Heart right ventricle (tissue), 16 donors: ENCODE measurements around the gene GRK5. TPM values are rescaled to one million over a fixed set of nuclear protein-coding genes. Genes with fewer than 3 reads are reported as not detected.

Experiments
- ATAC-seq, 8 donors: fragments of 200-7000 bp; cut with Tn5 transposase; one replicate each; pipeline ENCODE4 v1.9.1; 2020; ENCODE audit warnings: mild to moderate bottlenecking in 8 of 8, moderate library complexity in 8 of 8, moderate number of reproducible peaks in 1 of 8
- DNase-seq, 2 donors: peaks; one replicate each; pipeline ENCODE4 v3.0.0-alpha.2; 2020
- H3K27ac ChIP-seq, 10 donors: fragments of 200-600 bp; sonication (generic) in 2 of 10; one replicate each; pipeline versions ENCODE4 v1.5.0 to v1.8.0; 2020 to 2022; ENCODE audit warnings: mild to moderate bottlenecking in 3 of 10
- H3K27me3 ChIP-seq, 7 donors: fragments of 200-600 bp; one replicate each; pipeline ENCODE4 v1.8.0; 2021 to 2022; ENCODE audit warnings: mild to moderate bottlenecking in 2 of 7
- H3K36me3 ChIP-seq, 9 donors: fragments of 200-600 bp; sonication (generic) in 1 of 9; one replicate each; pipeline versions ENCODE4 v1.5.0 to v1.8.0; 2020 to 2022; ENCODE audit warnings: mild to moderate bottlenecking in 2 of 9
- H3K4me1 ChIP-seq, 9 donors: fragments of 200-600 bp; sonication (generic) in 1 of 9; one replicate each; pipeline versions ENCODE4 v1.5.0 to v1.8.0; 2020 to 2022; ENCODE audit warnings: mild to moderate bottlenecking in 4 of 9
- H3K4me3 ChIP-seq, 10 donors: fragments of 200-600 bp; sonication (generic) in 2 of 10; one replicate each; pipeline versions ENCODE4 v1.5.0 to v1.8.0; 2020 to 2022; ENCODE audit warnings: mild to moderate bottlenecking in 7 of 10, moderate library complexity in 2 of 10
- H3K9me3 ChIP-seq, 11 donors: fragments of 200-600 bp in 10 of 11; sonication (generic) in 2 of 11; one replicate each; pipeline versions ENCODE4 v1.5.0 to v1.8.0; 2013 to 2022; ENCODE audit warnings: mild to moderate bottlenecking in 2 of 11, control low read depth in 1 of 11, moderate library complexity in 1 of 11
- CTCF ChIP-seq, 9 donors: fragments of 200-600 bp; sonication (generic) in 2 of 9; IDR thresholded peaks; one replicate each; pipeline versions ENCODE4 v1.5.0 to v1.8.0; 2021 to 2022; ENCODE audit warnings: antibody characterized with exemption in 9 of 9, mild to moderate bottlenecking in 5 of 9, moderate library complexity in 1 of 9
- WGBS, 2 donors: extraction: QIAGEN DNeasy Blood & Tissue Kit; methylation state at CpG; one replicate each; pipeline ENCODE4 v1.1.7; 2013; ENCODE audit warnings: inconsistent platforms in 1 of 2; 5-methylcytosine and 5-hydroxymethylcytosine counted together
- intact Hi-C, 10 donors: fragments of 100-400 bp; cut with DNase I; formaldehyde crosslinking; loops; one replicate each; pipeline versions ENCODE4 v1.11.1 to v1.14.2; 2022
- polyA plus RNA-seq, 2 donors: library from polyadenylated mRNA; stranded (reverse); fragments of 200-250 nt; gene quantifications; one replicate each; pipeline ENCODE4 v1.2.3, GENCODE V29; 2013
- total RNA-seq, 10 donors: library from RNA; stranded (reverse); fragmentation: NEBNext Ultra II Directional in 3 of 10; extraction: Animal tissue kit (Norgen Biotek cat#: 25700) in 3 of 10; gene quantifications; one replicate each; pipeline versions ENCODE4 v1.2.1 to v1.2.4, GENCODE V29; 2021 to 2023
- donor health status: Arrhythmogenic right ventricular cardiomyopathy.
- donor health status: ischemic (EF 13 %, LVEDD 7.1; RV severe dilation, severe dysfunction).
- donor health status: healthy with polysubstance abuse.
- donor health status: DM: no; HTN: yes; CAD: no.
- donor health status: DM: no; HTN: no; CAD: no.
- donor health status: ischemic (EF 25% LVEDD 6.9; RV normal size, moderate dysfunction).
- donor health status: ischemic (EF 25% LVEDD 5.7; RV mildly dilated, moderate dysfunction).
- donor health status: healthy.
- donor health status: DM: yes; HTN: yes; CAD: no.
- donor health status: Ischemic cardiomyopathy.
- donor health status: ischemic (EF 35%, LVEDD 5.7; RV mildly dilated, moderate dysfunction).
- donor health status: nonischemic (EF 11% LVEDD 7.7; RV severe dilation, severe dysfunction).
- donor health status: DM: yes; HTN: yes; CAD: no.
- donor health status: PGD.
- donor health status: ischemic (EF 29% LVEDD 5.4; RV normal size, mild dysfunction).
- donor health status: nonischemic (EF 23%, LVEDD 6.1; RV moderate dilation, normal function).

Gene GRK5
- total and polyA plus RNA-seq, 12 donors = 11.8 to 80.5 (median 26.6) TPM

GRCh38 chr10:119501690-119502089, 294.3 kb downstream of the GRK5 start:
- WGBS, 2 donors = 84 to 87% methylated on average over 2 of the region's 2 CpGs
- Histone ChIP-seq H3K27ac (peak overlapping the region in 1 of 10 donors; percentile 68), H3K4me1 (peaks cover 0 to 9% (median 0%) of the 10 kb centered on the region in 9 donors), H3K36me3 (peaks cover 0 to 22% (median 0%) of the 10 kb centered on the region in 9 donors), H3K27me3 (peaks cover 0 to 8% (median 0%) of the 10 kb centered on the region in 7 donors), H3K4me3 (no peak overlapping the region), H3K9me3 (no peaks in the 10 kb centered on the region)
- intact Hi-C loops = no loop called here
- DNase-seq (no peak), ATAC-seq (no peak)
- no peak for TF ChIP-seq CTCF (IDR thresholded peaks at IDR 0.05)

GRCh38 chr10:119502209-119502608, 294.8 kb downstream of the GRK5 start:
- H3K27ac ChIP-seq = peak overlapping the region in 1 of 10 donors; percentile 68
- H3K36me3 ChIP-seq = peaks cover 0 to 22% (median 0%) of the 10 kb centered on the region in 9 donors
- intact Hi-C loops = no loop called here
- WGBS, 2 donors = 62 to 68% methylated on average over 12 of the region's 12 CpGs
- DNase-seq = no peak
- peak in 1 of 8 donors; percentile 16 for ATAC-seq
- peaks cover 0 to 8% (median 0%) of the 10 kb centered on the region in 7 donors for H3K27me3 ChIP-seq
- H3K4me1 ChIP-seq = peaks cover 0 to 9% (median 0%) of the 10 kb centered on the region in 9 donors
- no peak overlapping the region for H3K4me3 ChIP-seq
- TF ChIP-seq CTCF (IDR thresholded peaks at IDR 0.05) = no peak
- H3K9me3 ChIP-seq = no peaks in the 10 kb centered on the region

GRCh38 chr10:119502618-119503155, 295.3 kb downstream of the GRK5 start:
- intact Hi-C loops = no loop called here
- no peak for ATAC-seq
- peak overlapping the region in 1 of 10 donors; percentile 68 for H3K27ac ChIP-seq
- peaks cover 0 to 8% (median 0%) of the 10 kb centered on the region in 7 donors for H3K27me3 ChIP-seq
- no peaks in the 10 kb centered on the region for H3K9me3 ChIP-seq
- 68% methylated on average over 19 of the region's 19 CpGs for WGBS, 2 donors
- H3K4me3 ChIP-seq = no peak overlapping the region
- no peak for TF ChIP-seq CTCF (IDR thresholded peaks at IDR 0.05)
- DNase-seq = no peak
- peaks cover 0 to 9% (median 0%) of the 10 kb centered on the region in 9 donors for H3K4me1 ChIP-seq
- peaks cover 0 to 22% (median 0%) of the 10 kb centered on the region in 9 donors for H3K36me3 ChIP-seq

GRCh38 chr10:119503821-119504220, 296.4 kb downstream of the GRK5 start:
- Histone ChIP-seq H3K36me3 (peaks cover 0 to 16% (median 0%) of the 10 kb centered on the region in 9 donors), H3K4me1 (peaks cover 0 to 9% (median 0%) of the 10 kb centered on the region in 9 donors), H3K27ac (no peak overlapping the region), H3K4me3 (no peak overlapping the region), H3K27me3 (peaks cover 0 to 8% (median 0%) of the 10 kb centered on the region in 7 donors), H3K9me3 (no peaks in the 10 kb centered on the region)
- no peak for TF ChIP-seq CTCF (IDR thresholded peaks at IDR 0.05)
- intact Hi-C loops = no loop called here
- no peak for ATAC-seq
- 92 to 98% methylated on average over 5 of the region's 5 CpGs for WGBS, 2 donors
- DNase-seq = no peak
